Activated CD8-positive, alpha-beta T cell treated with anti-CD3 and anti-CD28 coated beads for 36 hours (primary cell): ENCODE measurements around the gene ETHE1. TPM values are rescaled to one million over a fixed set of nuclear protein-coding genes. Genes with fewer than 3 reads are reported as not detected.

Source experiments
- ATAC-seq: fragments of 200-7000 bp; cut with Tn5 transposase; one replicate; pipeline ENCODE4 v1.10.0; 2021; ENCODE audit warnings: mild to moderate bottlenecking, moderate library complexity
- CTCF ChIA-PET: fragments of 350-600 bp; sonication (Branson Sonifier 250); formaldehyde crosslinking; loops from one replicate; lab custom pipeline; 2021; ENCODE audit warnings: antibody characterized with exemption; lab: Charles Lee
- POLR2A ChIA-PET: fragments of 350-600 bp; sonication (Branson Sonifier 250); formaldehyde crosslinking; loops from one replicate; lab custom pipeline; 2021; ENCODE audit warnings: antibody characterized with exemption; lab: Charles Lee
- DNase-seq: peaks from one replicate; pipeline ENCODE4 v3.0.0-alpha.2; 2020
- H3K27ac Mint-ChIP-seq: one replicate; pipeline ENCODE4 v1.8.0; 2021; ENCODE audit warnings: mild to moderate bottlenecking, mixed read lengths
- H3K27me3 Mint-ChIP-seq: one replicate; pipeline ENCODE4 v1.8.0; 2021; ENCODE audit warnings: mixed read lengths
- H3K36me3 Mint-ChIP-seq: one replicate; pipeline ENCODE4 v1.8.0; 2021; ENCODE audit warnings: low read depth, mixed read lengths
- H3K4me1 Mint-ChIP-seq: one replicate; pipeline ENCODE4 v1.8.0; 2021; ENCODE audit warnings: low read depth, mixed read lengths
- H3K4me3 Mint-ChIP-seq: one replicate; pipeline ENCODE4 v1.8.0; 2021; ENCODE audit warnings: mild to moderate bottlenecking, moderate library complexity, mixed read lengths
- H3K9me3 Mint-ChIP-seq: one replicate; pipeline ENCODE4 v1.8.0; 2021; ENCODE audit warnings: mixed read lengths
- CTCF ChIP-seq: fragments of 200-600 bp; IDR thresholded peaks from one replicate; pipeline ENCODE4 v1.8.0; 2022; ENCODE audit warnings: antibody characterized with exemption, mild to moderate bottlenecking
- intact Hi-C: fragments of 100-400 bp; cut with micrococcal nuclease; formaldehyde crosslinking; loops from one replicate; pipeline ENCODE4 v1.10.0; 2022
- total RNA-seq, 2 experiments: library from RNA; stranded (reverse); gene quantifications; one replicate each; pipeline ENCODE4 v1.2.3, GENCODE V29; 2021

The ETHE1 gene
- total RNA-seq, 2 experiments from 2014 or later = 50.9 to 57.1 TPM

DNA sequence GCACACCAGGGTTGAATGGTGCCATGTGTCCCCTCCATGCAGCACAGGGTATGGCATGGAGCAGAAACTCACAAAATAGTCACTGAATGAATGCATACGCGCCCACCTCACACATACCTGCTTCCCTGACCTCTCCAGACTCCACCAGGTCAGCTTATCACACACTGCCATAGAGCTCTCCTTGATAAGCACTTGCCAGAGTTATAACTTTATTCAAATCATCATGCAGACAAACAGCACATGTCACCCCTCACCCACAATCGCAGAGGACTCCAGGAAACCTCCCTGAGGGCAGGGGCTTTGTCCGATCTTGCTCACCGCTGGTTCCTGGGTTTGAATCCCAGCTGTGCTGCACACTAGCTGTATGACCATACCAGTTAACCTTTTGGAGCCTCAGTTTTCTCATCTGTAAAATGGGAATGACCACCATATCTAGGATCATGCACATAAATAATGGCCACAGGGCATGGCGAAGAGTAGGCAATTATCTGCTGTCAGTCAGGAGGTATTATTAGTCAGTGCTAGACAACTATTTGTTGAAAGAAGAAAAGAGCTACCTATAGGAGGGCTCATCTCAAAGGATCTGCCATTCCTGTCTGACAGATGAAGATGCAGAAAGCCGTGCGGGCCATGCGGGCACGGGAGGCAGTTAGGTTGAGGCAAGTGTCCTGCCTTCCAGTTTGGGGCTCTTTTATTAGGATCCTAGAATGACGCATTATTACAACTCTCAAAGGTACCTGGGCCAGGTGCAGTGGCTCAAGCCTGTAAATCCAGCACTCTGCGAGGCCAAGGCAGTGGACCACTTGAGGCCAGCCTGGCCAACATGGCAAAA is 34.4 kb upstream of the ETHE1 start:
- Mint-ChIP-seq H3K4me3 (no peak overlapping the region), H3K9me3 (peaks cover 3% of the 10 kb centered on the region), H3K27ac (peak overlapping the region; percentile 97), H3K36me3 (peaks cover 35% of the 10 kb centered on the region), H3K4me1 (peaks cover 47% of the 10 kb centered on the region), H3K27me3 (no peaks in the 10 kb centered on the region)
- intact Hi-C loops = loop anchor here (5.0 kb wide), 1 partner anchor 36 kb away; the partner anchor contains the start of genes IRGQ and ZNF576
- no peak for TF ChIP-seq CTCF
- CTCF ChIA-PET = interaction anchor here (1.6 to 1.7 kb wide), 2 partner anchors 33 to 114 kb away, joined by 3 to 5 read pairs; no protein-coding TSS in a partner anchor
- no peak for DNase-seq
- ATAC-seq = no peak
- POLR2A ChIA-PET = interaction anchor here (1.8 to 2.2 kb wide), 2 partner anchors 25 to 33 kb away, joined by 5 to 7 read pairs; no protein-coding TSS in a partner anchor

GRCh38 chr19:43560687-43561086 is 33.7 kb upstream of the ETHE1 start:
- TF ChIP-seq CTCF = peak; percentile 16
- no peak overlapping the region for H3K4me3 Mint-ChIP-seq
- ATAC-seq = no peak
- POLR2A ChIA-PET = interaction anchor here (2.2 kb wide), 1 partner anchor 34 kb away, joined by 7 read pairs; no protein-coding TSS in a partner anchor
- peak; percentile 49 for DNase-seq
- peaks cover 47% of the 10 kb centered on the region for H3K4me1 Mint-ChIP-seq
- CTCF ChIA-PET = interaction anchor here (0.8 to 1.7 kb wide), 3 partner anchors 24 to 114 kb away, joined by 3 to 5 read pairs (median 3); no protein-coding TSS in a partner anchor
- no peaks in the 10 kb centered on the region for H3K27me3 Mint-ChIP-seq
- peaks cover 38% of the 10 kb centered on the region for H3K36me3 Mint-ChIP-seq
- H3K9me3 Mint-ChIP-seq = peaks cover 3% of the 10 kb centered on the region
- H3K27ac Mint-ChIP-seq = peak overlapping the region; percentile 97
- intact Hi-C loops = loop anchor here (5.0 kb wide), 1 partner anchor 37 kb away; the partner anchor contains the start of genes IRGQ and ZNF576

DNA sequence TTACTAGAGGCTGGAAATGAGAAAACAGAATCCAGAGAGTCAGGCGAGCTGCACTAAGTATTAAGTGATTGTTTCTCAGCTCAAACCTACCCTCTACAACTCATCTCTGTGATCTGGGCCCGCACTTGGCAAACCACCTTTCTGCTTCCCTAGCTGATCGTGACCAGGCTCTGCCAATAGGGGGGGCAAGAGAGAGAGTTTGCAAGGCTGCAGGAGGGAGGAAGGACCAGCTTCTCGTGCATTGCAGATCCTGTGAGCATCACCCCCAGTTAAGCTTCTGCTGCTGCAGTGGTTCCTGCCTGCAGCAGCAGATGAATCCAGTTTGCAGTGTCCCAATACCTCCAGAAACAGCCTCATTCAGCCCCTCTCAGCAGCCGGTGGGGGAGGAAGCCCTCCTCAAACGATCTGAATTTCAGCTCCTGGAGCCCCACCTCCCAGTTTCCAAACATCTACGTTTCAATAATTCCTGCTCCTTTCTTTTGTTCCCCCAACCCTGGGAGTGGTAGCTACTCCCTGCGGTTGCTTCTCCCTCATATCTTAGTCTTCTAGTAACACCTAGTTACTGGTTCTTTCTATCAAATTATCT is 28.3 kb upstream of the ETHE1 start:
- DNase-seq (peak; percentile 91), ATAC-seq (peak; percentile 99)
- POLR2A ChIA-PET = interaction anchor here (1.2 to 3.8 kb wide), 2 partner anchors 22 to 40 kb away, joined by 4 to 24 read pairs; partner anchors contain the start of genes IRGQ, ZNF575 and ZNF576
- H3K9me3 Mint-ChIP-seq = no peaks in the 10 kb centered on the region
- no peaks in the 10 kb centered on the region for H3K27me3 Mint-ChIP-seq
- CTCF ChIA-PET = interaction anchor here (0.6 to 7.5 kb wide), 42 partner anchors 9 to 256 kb away, joined by 3 to 188 read pairs (median 4); partner anchors contain the start of genes IRGQ, PINLYP, PLAUR and XRCC1
- peaks cover 23% of the 10 kb centered on the region for H3K36me3 Mint-ChIP-seq
- H3K4me1 Mint-ChIP-seq = peaks cover 6% of the 10 kb centered on the region
- TF ChIP-seq CTCF = peak; percentile 68
- intact Hi-C loops = no loop called here
- H3K27ac Mint-ChIP-seq = no peak overlapping the region
- no peak overlapping the region for H3K4me3 Mint-ChIP-seq

GRCh38 chr19:43554317-43554895 is 27.4 kb upstream of the ETHE1 start:
- peaks cover 24% of the 10 kb centered on the region for H3K36me3 Mint-ChIP-seq
- ATAC-seq (no peak), DNase-seq (no peak)
- POLR2A ChIA-PET = interaction anchor here (1.0 to 3.8 kb wide), 5 partner anchors 10 to 41 kb away, joined by 3 to 24 read pairs (median 4); partner anchors contain the start of genes IRGQ, ZNF575 and ZNF576
- H3K27me3 Mint-ChIP-seq = no peaks in the 10 kb centered on the region
- H3K4me1 Mint-ChIP-seq = peaks cover 5% of the 10 kb centered on the region
- CTCF ChIA-PET = interaction anchor here (0.6 to 7.5 kb wide), 29 partner anchors 9 to 255 kb away, joined by 3 to 188 read pairs (median 7); partner anchors contain the start of genes IRGQ, PINLYP, XRCC1 and ZNF575
- no peak overlapping the region for H3K27ac Mint-ChIP-seq
- no peak overlapping the region for H3K4me3 Mint-ChIP-seq
- no peaks in the 10 kb centered on the region for H3K9me3 Mint-ChIP-seq
- intact Hi-C loops = no loop called here
- no peak for TF ChIP-seq CTCF
